Measurements from ENCODE around the gene CLMP.

DNA sequence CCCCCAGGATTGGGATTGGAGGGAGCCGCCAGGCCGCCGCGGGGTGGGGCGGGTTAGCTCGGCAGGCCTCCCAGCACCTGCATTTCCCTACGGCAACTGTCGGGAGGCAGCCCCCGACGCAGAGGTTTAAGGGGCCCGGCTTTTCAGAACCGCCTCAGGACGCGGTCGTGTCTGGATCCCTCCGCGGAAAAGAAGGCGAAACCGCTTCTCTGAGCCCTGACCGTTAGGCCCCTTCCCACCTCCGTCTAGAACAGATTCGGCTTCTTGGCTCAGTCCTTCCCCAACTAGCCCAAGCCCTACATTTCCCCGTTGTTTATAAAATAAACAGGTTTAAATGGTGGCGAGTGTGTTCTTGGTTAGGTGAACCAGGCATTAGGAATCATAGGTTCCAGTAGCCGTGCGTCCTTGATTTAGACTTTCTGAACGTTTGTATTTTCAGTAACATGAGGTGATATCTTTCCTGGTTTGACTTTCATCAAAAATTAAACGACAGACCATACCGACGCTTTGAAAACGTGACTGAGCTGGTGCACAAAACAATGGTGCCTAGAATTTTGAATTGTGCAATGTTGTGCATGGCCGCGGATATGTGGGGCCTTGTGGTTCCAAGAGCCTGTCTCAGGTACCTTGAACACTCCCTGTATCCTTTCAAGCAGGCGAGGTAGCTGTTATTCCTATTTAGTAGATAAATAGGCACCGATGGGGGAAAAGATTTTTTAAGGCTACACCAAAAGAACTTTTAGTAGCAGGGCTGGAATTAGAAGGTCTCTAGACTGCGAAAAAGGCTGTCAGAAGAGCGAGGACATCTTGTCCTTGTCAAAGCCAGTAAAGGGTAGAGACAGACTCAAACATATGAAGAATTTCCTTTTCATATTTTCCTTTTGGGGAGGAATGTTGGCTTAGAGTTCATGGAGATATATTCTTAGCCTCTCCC is 131.9 kb downstream of the CLMP start:
- no peak for TF ChIP-seq POLR2A (IDR thresholded peaks at IDR 0.05; ENCODE audit: borderline replicate concordance, extremely low read depth, insufficient read depth, insufficient read length)
- peak; percentile 71; the same call in 1 of the 2 replicates for TF ChIP-seq CEBPB (IDR thresholded peaks at IDR 0.05; ENCODE audit: low read depth)
- TF ChIP-seq, protein P1, sequence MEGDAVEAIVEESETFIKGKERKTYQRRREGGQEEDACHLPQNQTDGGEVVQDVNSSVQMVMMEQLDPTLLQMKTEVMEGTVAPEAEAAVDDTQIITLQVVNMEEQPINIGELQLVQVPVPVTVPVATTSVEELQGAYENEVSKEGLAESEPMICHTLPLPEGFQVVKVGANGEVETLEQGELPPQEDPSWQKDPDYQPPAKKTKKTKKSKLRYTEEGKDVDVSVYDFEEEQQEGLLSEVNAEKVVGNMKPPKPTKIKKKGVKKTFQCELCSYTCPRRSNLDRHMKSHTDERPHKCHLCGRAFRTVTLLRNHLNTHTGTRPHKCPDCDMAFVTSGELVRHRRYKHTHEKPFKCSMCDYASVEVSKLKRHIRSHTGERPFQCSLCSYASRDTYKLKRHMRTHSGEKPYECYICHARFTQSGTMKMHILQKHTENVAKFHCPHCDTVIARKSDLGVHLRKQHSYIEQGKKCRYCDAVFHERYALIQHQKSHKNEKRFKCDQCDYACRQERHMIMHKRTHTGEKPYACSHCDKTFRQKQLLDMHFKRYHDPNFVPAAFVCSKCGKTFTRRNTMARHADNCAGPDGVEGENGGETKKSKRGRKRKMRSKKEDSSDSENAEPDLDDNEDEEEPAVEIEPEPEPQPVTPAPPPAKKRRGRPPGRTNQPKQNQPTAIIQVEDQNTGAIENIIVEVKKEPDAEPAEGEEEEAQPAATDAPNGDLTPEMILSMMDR (IDR thresholded peaks at IDR 0.05 in 2 of 3, conservative IDR thresholded peaks at IDR 0.05 in 1 of 3; ENCODE audit: borderline replicate concordance in 1 of 3, insufficient read depth in 1 of 3, low read depth in 2 of 3, low read length in 2 of 3) = no peak
- TF ChIP-seq RAD21 (IDR thresholded peaks at IDR 0.05; ENCODE audit: low read depth) = no peak
- TF ChIP-seq, protein P2, sequence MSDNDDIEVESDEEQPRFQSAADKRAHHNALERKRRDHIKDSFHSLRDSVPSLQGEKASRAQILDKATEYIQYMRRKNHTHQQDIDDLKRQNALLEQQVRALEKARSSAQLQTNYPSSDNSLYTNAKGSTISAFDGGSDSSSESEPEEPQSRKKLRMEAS (IDR thresholded peaks at IDR 0.05) = no peak
- TF ChIP-seq ZNF274 (IDR thresholded peaks at IDR 0.05; ENCODE audit: low read depth, low read length) = no peak
- no peak for TF ChIP-seq EZH2phosphoT487 (IDR thresholded peaks at IDR 0.05; ENCODE audit: borderline replicate concordance)

Data from HCT116 (cell line).